ENCODE measurements around the gene OR2A14.

GRCh38 chr7:144100607-144101006 is 22.4 kb upstream of the OR2A14 start:
- TF ChIP-seq, protein P1, sequence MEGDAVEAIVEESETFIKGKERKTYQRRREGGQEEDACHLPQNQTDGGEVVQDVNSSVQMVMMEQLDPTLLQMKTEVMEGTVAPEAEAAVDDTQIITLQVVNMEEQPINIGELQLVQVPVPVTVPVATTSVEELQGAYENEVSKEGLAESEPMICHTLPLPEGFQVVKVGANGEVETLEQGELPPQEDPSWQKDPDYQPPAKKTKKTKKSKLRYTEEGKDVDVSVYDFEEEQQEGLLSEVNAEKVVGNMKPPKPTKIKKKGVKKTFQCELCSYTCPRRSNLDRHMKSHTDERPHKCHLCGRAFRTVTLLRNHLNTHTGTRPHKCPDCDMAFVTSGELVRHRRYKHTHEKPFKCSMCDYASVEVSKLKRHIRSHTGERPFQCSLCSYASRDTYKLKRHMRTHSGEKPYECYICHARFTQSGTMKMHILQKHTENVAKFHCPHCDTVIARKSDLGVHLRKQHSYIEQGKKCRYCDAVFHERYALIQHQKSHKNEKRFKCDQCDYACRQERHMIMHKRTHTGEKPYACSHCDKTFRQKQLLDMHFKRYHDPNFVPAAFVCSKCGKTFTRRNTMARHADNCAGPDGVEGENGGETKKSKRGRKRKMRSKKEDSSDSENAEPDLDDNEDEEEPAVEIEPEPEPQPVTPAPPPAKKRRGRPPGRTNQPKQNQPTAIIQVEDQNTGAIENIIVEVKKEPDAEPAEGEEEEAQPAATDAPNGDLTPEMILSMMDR (IDR thresholded peaks at IDR 0.05; ENCODE audit: insufficient read depth, low read length, poor library complexity, severe bottlenecking): no peak
- TF ChIP-seq EZH2phosphoT487 (conservative IDR thresholded peaks at IDR 0.05; ENCODE audit: low read length): no peak

Measured in SU-DHL-6 (cell line).